Tibial nerve (tissue), 4 donors: Measurements from ENCODE around the gene YWHAB. TPM values are rescaled to one million over a fixed set of nuclear protein-coding genes. Genes with fewer than 3 reads are reported as not detected.

Source experiments
- DNase-seq, 2 donors: peaks; one replicate each; pipeline ENCODE4 v3.0.0-alpha.2; 2019; ENCODE audit warnings: low spot score in 2 of 2
- H3K27ac ChIP-seq, 4 donors: fragments of 200-600 bp; sonication (generic) in 3 of 4; one replicate each; pipeline ENCODE4 v1.5.1; 2017 to 2019; ENCODE audit warnings: mild to moderate bottlenecking in 1 of 4
- H3K27me3 ChIP-seq, 2 donors: fragments of 200-600 bp; sonication (generic) in 1 of 2; one replicate each; pipeline versions ENCODE4 v1.5.1 to v1.6.0; 2017 to 2019
- H3K36me3 ChIP-seq, 3 donors: fragments of 200-600 bp; sonication (generic); one replicate each; pipeline ENCODE4 v1.5.1; 2018 to 2019
- H3K4me1 ChIP-seq, 4 donors: fragments of 200-600 bp; sonication (generic) in 3 of 4; one replicate each; pipeline ENCODE4 v1.5.1; 2017 to 2019
- H3K4me3 ChIP-seq, 4 donors: fragments of 200-600 bp; sonication (generic) in 3 of 4; one replicate each; pipeline ENCODE4 v1.5.1; 2017 to 2019; ENCODE audit warnings: mild to moderate bottlenecking in 1 of 4, moderate library complexity in 1 of 4
- H3K9me3 ChIP-seq, 4 donors: fragments of 200-600 bp; sonication (generic) in 3 of 4; one replicate each; pipeline ENCODE4 v1.5.1; 2017 to 2019
- EP300 ChIP-seq, 2 donors: sonication (generic); formaldehyde crosslinking; IDR thresholded peaks; one replicate each; pipeline ENCODE4 v1.6.1; 2017; ENCODE audit warnings: antibody characterized with exemption in 2 of 2, mild to moderate bottlenecking in 1 of 2
- POLR2A ChIP-seq, 2 donors: fragments of 450-650 bp; IDR thresholded peaks; one replicate each; pipeline ENCODE4 v1.6.1; 2017; ENCODE audit warnings: antibody characterized with exemption in 2 of 2, mild to moderate bottlenecking in 2 of 2, moderate library complexity in 2 of 2
- WGBS, 2 donors: methylation state at CpG; one replicate each; pipeline ENCODE4 v1.1.5; 2018; 5-methylcytosine and 5-hydroxymethylcytosine counted together
- total RNA-seq, 4 donors: library from RNA; depleted of rRNA; stranded (reverse); fragments of >200 nt; gene quantifications; one replicate each; pipeline ENCODE4 v1.1.0, GENCODE V29; 2016
- TF ChIP-seq, protein P1 (sequence below), 5 experiments: fragments of 200-600 bp in 3 of 5; fragments of 450-650 bp in 2 of 5; sonication (generic) in 3 of 5; IDR thresholded peaks; one replicate each; pipeline ENCODE4 v1.5.1; 2016 to 2019; ENCODE audit warnings: antibody characterized with exemption in 5 of 5, mild to moderate bottlenecking in 3 of 5, moderate library complexity in 2 of 5

YWHAB gene
- total RNA-seq, 4 donors from 2014 or later, result 97.9 to 119 (median 98.3) TPM

DNA sequence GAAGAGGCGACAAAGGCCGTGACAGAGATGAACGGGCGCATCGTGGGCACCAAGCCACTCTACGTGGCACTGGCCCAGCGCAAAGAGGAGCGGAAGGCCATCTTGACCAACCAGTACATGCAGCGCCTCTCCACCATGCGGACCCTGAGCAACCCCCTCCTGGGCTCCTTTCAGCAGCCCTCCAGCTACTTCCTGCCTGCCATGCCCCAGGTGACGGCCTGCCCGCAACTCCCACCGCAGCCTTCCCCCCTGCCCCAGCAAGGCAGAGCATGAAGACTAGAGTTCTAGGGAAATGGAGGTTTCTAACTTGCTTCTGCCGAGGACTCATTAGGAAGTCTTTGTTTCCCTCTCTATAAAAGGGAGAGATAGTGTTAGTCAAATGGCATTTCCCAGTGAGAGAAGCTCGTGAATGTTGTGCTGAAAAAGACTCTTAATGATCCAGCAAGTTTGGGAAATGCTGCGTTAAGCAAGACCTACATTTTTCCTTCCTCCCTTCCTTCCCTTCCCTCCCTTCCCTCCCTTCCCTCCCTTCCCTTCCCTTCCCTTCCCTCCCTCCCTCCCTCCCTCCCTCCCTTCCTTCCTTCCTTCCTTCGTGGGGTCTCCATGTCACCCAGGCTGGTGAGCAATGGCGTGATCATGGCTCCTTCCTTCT lies 45.1 kb downstream of the YWHAB start:
- Histone ChIP-seq H3K4me3 (no peak overlapping the region), H3K9me3 (no peaks in the 10 kb centered on the region), H3K4me1 (no peaks in the 10 kb centered on the region), H3K27ac (no peak overlapping the region), H3K36me3 (peaks cover 0 to 44% (median 0%) of the 10 kb centered on the region in 3 donors), H3K27me3 (no peaks in the 10 kb centered on the region)
- WGBS, 2 donors, result 91 to 95% methylated on average over 18 of the region's 18 CpGs
- TF ChIP-seq, protein P1, sequence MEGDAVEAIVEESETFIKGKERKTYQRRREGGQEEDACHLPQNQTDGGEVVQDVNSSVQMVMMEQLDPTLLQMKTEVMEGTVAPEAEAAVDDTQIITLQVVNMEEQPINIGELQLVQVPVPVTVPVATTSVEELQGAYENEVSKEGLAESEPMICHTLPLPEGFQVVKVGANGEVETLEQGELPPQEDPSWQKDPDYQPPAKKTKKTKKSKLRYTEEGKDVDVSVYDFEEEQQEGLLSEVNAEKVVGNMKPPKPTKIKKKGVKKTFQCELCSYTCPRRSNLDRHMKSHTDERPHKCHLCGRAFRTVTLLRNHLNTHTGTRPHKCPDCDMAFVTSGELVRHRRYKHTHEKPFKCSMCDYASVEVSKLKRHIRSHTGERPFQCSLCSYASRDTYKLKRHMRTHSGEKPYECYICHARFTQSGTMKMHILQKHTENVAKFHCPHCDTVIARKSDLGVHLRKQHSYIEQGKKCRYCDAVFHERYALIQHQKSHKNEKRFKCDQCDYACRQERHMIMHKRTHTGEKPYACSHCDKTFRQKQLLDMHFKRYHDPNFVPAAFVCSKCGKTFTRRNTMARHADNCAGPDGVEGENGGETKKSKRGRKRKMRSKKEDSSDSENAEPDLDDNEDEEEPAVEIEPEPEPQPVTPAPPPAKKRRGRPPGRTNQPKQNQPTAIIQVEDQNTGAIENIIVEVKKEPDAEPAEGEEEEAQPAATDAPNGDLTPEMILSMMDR (IDR thresholded peaks at IDR 0.05), result no peak
- no peak for TF ChIP-seq POLR2A (IDR thresholded peaks at IDR 0.05)
- TF ChIP-seq EP300 (IDR thresholded peaks at IDR 0.05), result no peak
- no peak for DNase-seq

DNA sequence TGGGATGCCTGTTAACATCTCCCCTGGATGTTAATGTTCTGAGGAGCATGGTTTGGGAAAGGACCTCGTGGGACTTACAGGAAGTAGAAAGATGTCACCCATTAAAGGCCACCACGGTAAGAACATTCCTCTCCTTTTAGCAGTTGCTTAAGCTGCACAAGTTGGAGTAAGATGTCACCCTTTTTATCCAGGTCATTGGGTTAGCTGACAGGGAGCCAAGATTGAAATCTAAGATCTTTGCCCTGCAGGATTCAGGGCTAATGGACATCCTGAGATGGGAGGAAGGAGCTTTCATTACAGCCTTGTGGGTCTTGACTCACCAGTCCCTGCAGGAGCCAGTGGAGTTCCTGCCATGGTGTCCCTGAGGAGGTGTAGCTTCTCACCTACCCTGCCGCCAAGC lies 46.4 kb downstream of the YWHAB start:
- TF ChIP-seq EP300 (IDR thresholded peaks at IDR 0.05) (no peak), POLR2A (IDR thresholded peaks at IDR 0.05) (no peak)
- TF ChIP-seq, protein P1 (IDR thresholded peaks at IDR 0.05), result no peak
- Histone ChIP-seq H3K4me1 (no peaks in the 10 kb centered on the region), H3K27me3 (no peaks in the 10 kb centered on the region), H3K27ac (no peak overlapping the region), H3K4me3 (no peak overlapping the region), H3K36me3 (peaks cover 0 to 50% (median 0%) of the 10 kb centered on the region in 3 donors), H3K9me3 (no peaks in the 10 kb centered on the region)
- DNase-seq, result no peak
- WGBS, 2 donors, result 82% methylated on average over 3 of the region's 3 CpGs

DNA sequence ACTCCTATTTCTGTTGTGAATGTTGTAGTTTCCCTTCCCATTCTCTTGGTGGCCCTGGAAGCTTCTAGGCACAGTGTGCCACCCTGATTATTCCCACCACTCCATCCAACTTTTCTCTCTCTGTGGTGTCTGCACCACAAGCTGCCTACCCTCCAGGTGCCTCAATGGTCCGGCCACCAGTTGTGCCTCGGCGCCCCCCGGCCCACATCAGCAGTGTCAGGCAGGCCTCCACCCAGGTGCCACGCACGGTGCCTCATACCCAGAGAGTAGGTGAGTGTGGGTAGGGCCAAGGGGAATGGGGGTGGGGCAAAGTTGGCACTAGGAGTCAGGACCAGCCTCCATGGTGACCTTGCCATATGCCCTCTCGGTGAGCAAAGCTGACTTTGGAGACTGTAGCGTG lies 47.4 kb downstream of the YWHAB start:
- Histone ChIP-seq H3K27me3 (no peaks in the 10 kb centered on the region), H3K36me3 (peaks cover 0 to 58% (median 0%) of the 10 kb centered on the region in 3 donors), H3K4me1 (no peaks in the 10 kb centered on the region), H3K9me3 (no peaks in the 10 kb centered on the region), H3K27ac (no peak overlapping the region), H3K4me3 (no peak overlapping the region)
- 90 to 94% methylated on average over 8 of the region's 8 CpGs for WGBS, 2 donors
- DNase-seq, result no peak
- no peak for TF ChIP-seq EP300 (IDR thresholded peaks at IDR 0.05)
- TF ChIP-seq, protein P1 (IDR thresholded peaks at IDR 0.05), result no peak
- no peak for TF ChIP-seq POLR2A (IDR thresholded peaks at IDR 0.05)

DNA sequence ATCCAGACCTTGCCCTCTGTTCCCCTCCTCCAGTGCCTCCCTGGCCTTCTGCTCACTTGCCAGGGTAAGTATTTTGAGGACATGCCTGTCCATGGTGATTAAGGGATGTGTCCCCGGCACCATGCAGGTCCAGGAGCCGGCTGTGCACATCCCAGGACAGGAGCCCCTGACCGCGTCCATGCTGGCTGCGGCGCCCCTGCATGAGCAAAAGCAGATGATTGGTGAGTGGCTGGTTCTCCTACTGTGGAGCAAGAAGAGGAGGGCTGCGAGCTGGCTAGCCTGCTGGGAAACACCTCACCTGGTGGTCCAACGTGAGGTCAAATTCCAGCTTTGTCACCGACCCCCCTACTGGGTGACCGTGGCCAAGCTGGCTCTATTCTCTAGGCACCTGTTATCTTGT lies 51.0 kb downstream of the YWHAB start:
- no peaks in the 10 kb centered on the region for H3K27me3 ChIP-seq
- no peak overlapping the region for H3K4me3 ChIP-seq
- 88 to 95% methylated on average over 10 of the region's 10 CpGs for WGBS, 2 donors
- no peak overlapping the region for H3K27ac ChIP-seq
- DNase-seq, result no peak
- no peaks in the 10 kb centered on the region for H3K4me1 ChIP-seq
- TF ChIP-seq POLR2A (IDR thresholded peaks at IDR 0.05) (no peak), EP300 (IDR thresholded peaks at IDR 0.05) (no peak)
- TF ChIP-seq, protein P1 (IDR thresholded peaks at IDR 0.05), result no peak
- H3K9me3 ChIP-seq, result no peaks in the 10 kb centered on the region
- peaks cover 0 to 79% (median 1%) of the 10 kb centered on the region in 3 donors for H3K36me3 ChIP-seq

DNA sequence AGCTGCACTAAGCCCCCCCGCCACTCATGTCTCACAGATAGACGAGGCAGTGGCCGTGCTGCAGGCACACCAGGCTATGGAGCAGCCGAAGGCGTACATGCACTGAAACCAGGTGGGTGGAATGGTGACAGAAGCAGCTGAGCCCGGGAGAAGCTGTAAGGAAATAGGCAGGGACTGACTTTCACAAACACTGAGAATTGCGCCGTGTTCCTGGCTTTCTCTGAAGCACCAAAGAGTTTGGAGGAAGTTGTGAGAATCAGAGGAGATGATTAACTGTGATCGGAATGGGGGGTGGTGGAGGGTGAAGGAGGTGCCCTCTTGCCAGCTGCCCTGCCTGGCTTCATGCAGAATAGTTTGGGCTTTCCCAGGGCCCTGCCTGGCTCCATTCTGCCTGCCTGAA lies 53.1 kb downstream of the YWHAB start:
- peaks cover 0 to 83% (median 15%) of the 10 kb centered on the region in 3 donors for H3K36me3 ChIP-seq
- 84 to 85% methylated on average over 9 of the region's 9 CpGs for WGBS, 2 donors
- no peak for DNase-seq
- H3K4me1 ChIP-seq, result no peaks in the 10 kb centered on the region
- TF ChIP-seq, protein P1 (IDR thresholded peaks at IDR 0.05), result no peak
- TF ChIP-seq POLR2A (IDR thresholded peaks at IDR 0.05) (no peak), EP300 (IDR thresholded peaks at IDR 0.05) (no peak)
- H3K9me3 ChIP-seq, result no peaks in the 10 kb centered on the region
- no peak overlapping the region for H3K4me3 ChIP-seq
- H3K27ac ChIP-seq, result no peak overlapping the region
- H3K27me3 ChIP-seq, result no peaks in the 10 kb centered on the region
